Vagina (tissue), 2 donors: ENCODE data around the gene TJAP1. TPM values are rescaled to one million over a fixed set of nuclear protein-coding genes. Genes with fewer than 3 reads are reported as not detected.
"Not testable (repeated sequence)": the region's sequence is repeated elsewhere in the genome, so short reads cannot be mapped to it uniquely, and the experiment has no call there.

Experiments
- DNase-seq, 2 donors: peaks; one replicate each; pipeline ENCODE4 v3.0.0-alpha.2; 2017; ENCODE audit errors: extremely low spot score in 2 of 2
- H3K27ac ChIP-seq: fragments of 200-600 bp; sonication (generic); one replicate; pipeline ENCODE4 v1.5.1; 2019
- H3K27me3 ChIP-seq: fragments of 200-600 bp; sonication (generic); one replicate; pipeline ENCODE4 v1.5.1; 2019
- H3K36me3 ChIP-seq, 2 donors: fragments of 200-600 bp; sonication (generic); one replicate each; pipeline ENCODE4 v1.5.1; 2017 to 2019
- H3K4me1 ChIP-seq: fragments of 200-600 bp; sonication (generic); one replicate; pipeline ENCODE4 v1.5.1; 2019
- H3K4me3 ChIP-seq, 2 donors: fragments of 200-600 bp; sonication (generic); 1 replicate in 1 of 2; 2 replicates in 1 of 2; pipeline ENCODE4 v1.5.1; 2016 to 2019
- H3K9me3 ChIP-seq: fragments of 200-600 bp; sonication (generic); one replicate; pipeline ENCODE4 v1.5.1; 2019
- CTCF ChIP-seq, 3 experiments: fragments of 450-650 bp in 2 of 3; fragments of 200-600 bp in 1 of 3; sonication (generic) in 1 of 3; IDR thresholded peaks; one replicate each; pipeline ENCODE4 v1.5.1; 2017 to 2019; ENCODE audit warnings: antibody characterized with exemption in 3 of 3, mild to moderate bottlenecking in 2 of 3, moderate library complexity in 2 of 3
- POLR2A ChIP-seq, 2 donors: fragments of 450-650 bp; IDR thresholded peaks; one replicate each; pipeline ENCODE4 v1.6.1; 2017; ENCODE audit warnings: antibody characterized with exemption in 2 of 2, mild to moderate bottlenecking in 2 of 2, moderate library complexity in 2 of 2
- POLR2AphosphoS5 ChIP-seq, 2 donors: sonication (generic); formaldehyde crosslinking; IDR thresholded peaks; one replicate each; pipeline ENCODE4 v1.9.0; 2017; ENCODE audit warnings: antibody characterized with exemption in 2 of 2, mild to moderate bottlenecking in 2 of 2, low read depth in 1 of 2; ENCODE audit not compliant: insufficient read depth in 1 of 2
- intact Hi-C: fragments of 100-400 bp; cut with DNase I; formaldehyde crosslinking; loops from one replicate; pipeline ENCODE4 v1.15.1; 2023
- total RNA-seq: library from RNA; depleted of rRNA; stranded (reverse); fragments of >200 nt; gene quantifications from one replicate; pipeline ENCODE4 v1.2.3, GENCODE V29; 2016

Gene TJAP1
- total RNA-seq, 1 donor from 2014 or later, result 27.5 TPM

- DNase-seq, result no peak
- no peak overlapping the region for H3K4me3 ChIP-seq
- TF ChIP-seq CTCF (IDR thresholded peaks at IDR 0.05), result no peak
- TF ChIP-seq POLR2A (IDR thresholded peaks at IDR 0.05), result no peak
- TF ChIP-seq POLR2AphosphoS5 (IDR thresholded peaks at IDR 0.05; ENCODE audit: insufficient read depth in 1 of 2, low read depth in 1 of 2), result no peak
- no peak overlapping the region for H3K27ac ChIP-seq
- H3K4me1 ChIP-seq, result no peaks in the 10 kb centered on the region
- no peaks in the 10 kb centered on the region for H3K9me3 ChIP-seq
- intact Hi-C loops, result no loop called here
- H3K36me3 ChIP-seq, result no peaks in the 10 kb centered on the region
- no peaks in the 10 kb centered on the region for H3K27me3 ChIP-seq
Measured at GRCh38 chr6:43461936-43462335, 15.4 kb upstream of the TJAP1 start.

- no peaks in the 10 kb centered on the region for H3K4me1 ChIP-seq
- intact Hi-C loops, result no loop called here
- no peak overlapping the region for H3K27ac ChIP-seq
- H3K9me3 ChIP-seq, result no peaks in the 10 kb centered on the region
- DNase-seq, result no peak
- H3K27me3 ChIP-seq, result no peaks in the 10 kb centered on the region
- no peak for TF ChIP-seq POLR2A (IDR thresholded peaks at IDR 0.05)
- no peak for TF ChIP-seq POLR2AphosphoS5 (IDR thresholded peaks at IDR 0.05; ENCODE audit: insufficient read depth in 1 of 2, low read depth in 1 of 2)
- H3K36me3 ChIP-seq, result no peaks in the 10 kb centered on the region
- no peak overlapping the region for H3K4me3 ChIP-seq
Measured at GRCh38 chr6:43464337-43464736, 13.0 kb upstream of the TJAP1 start.

- Histone ChIP-seq H3K4me1 (no peaks in the 10 kb centered on the region), H3K4me3 (no peak overlapping the region), H3K27ac (no peak overlapping the region), H3K27me3 (no peaks in the 10 kb centered on the region), H3K36me3 (no peaks in the 10 kb centered on the region), H3K9me3 (no peaks in the 10 kb centered on the region)
- TF ChIP-seq POLR2AphosphoS5 (IDR thresholded peaks at IDR 0.05; ENCODE audit: insufficient read depth in 1 of 2, low read depth in 1 of 2), result no peak
- TF ChIP-seq CTCF (IDR thresholded peaks at IDR 0.05), result no peak
- TF ChIP-seq POLR2A (IDR thresholded peaks at IDR 0.05), result no peak
- intact Hi-C loops, result no loop called here
- DNase-seq, result no peak
Measured at GRCh38 chr6:43465948-43466347, 11.4 kb upstream of the TJAP1 start.

GRCh38 chr6:43467265-43467664 lies 10.1 kb upstream of the TJAP1 start:
- DNase-seq, H3K4me1 ChIP-seq, H3K27me3 ChIP-seq, H3K4me3 ChIP-seq, H3K9me3 ChIP-seq, intact Hi-C loops, H3K36me3 ChIP-seq, H3K27ac ChIP-seq: not testable (repeated sequence)

GRCh38 chr6:43467752-43468151 lies 9.6 kb upstream of the TJAP1 start:
- Histone ChIP-seq H3K4me1 (no peaks in the 10 kb centered on the region), H3K27ac (no peak overlapping the region), H3K27me3 (no peaks in the 10 kb centered on the region), H3K36me3 (no peaks in the 10 kb centered on the region), H3K4me3 (no peak overlapping the region), H3K9me3 (no peaks in the 10 kb centered on the region)
- TF ChIP-seq POLR2AphosphoS5 (IDR thresholded peaks at IDR 0.05; ENCODE audit: insufficient read depth in 1 of 2, low read depth in 1 of 2) (no peak), CTCF (IDR thresholded peaks at IDR 0.05) (no peak), POLR2A (IDR thresholded peaks at IDR 0.05) (no peak)
- intact Hi-C loops, result no loop called here
- DNase-seq, result no peak

GRCh38 chr6:43468240-43468639 lies 9.1 kb upstream of the TJAP1 start:
- TF ChIP-seq POLR2AphosphoS5 (IDR thresholded peaks at IDR 0.05; ENCODE audit: insufficient read depth in 1 of 2, low read depth in 1 of 2) (no peak), POLR2A (IDR thresholded peaks at IDR 0.05) (no peak), CTCF (IDR thresholded peaks at IDR 0.05) (no peak)
- H3K27me3 ChIP-seq, result no peaks in the 10 kb centered on the region
- intact Hi-C loops, result no loop called here

More at GRCh38 chr6:43468240-43468639, 9.1 kb upstream of the TJAP1 start:
- Histone ChIP-seq H3K27ac (no peak overlapping the region), H3K4me1 (no peaks in the 10 kb centered on the region), H3K36me3 (no peaks in the 10 kb centered on the region), H3K4me3 (no peak overlapping the region), H3K9me3 (no peaks in the 10 kb centered on the region)
- DNase-seq, result no peak
